ENCODE results near the gene ITGAX.
"Not testable (repeated sequence)": the region's sequence is repeated elsewhere in the genome, so short reads cannot be mapped to it uniquely, and the experiment has no call there.

Gene ITGAX

DNA sequence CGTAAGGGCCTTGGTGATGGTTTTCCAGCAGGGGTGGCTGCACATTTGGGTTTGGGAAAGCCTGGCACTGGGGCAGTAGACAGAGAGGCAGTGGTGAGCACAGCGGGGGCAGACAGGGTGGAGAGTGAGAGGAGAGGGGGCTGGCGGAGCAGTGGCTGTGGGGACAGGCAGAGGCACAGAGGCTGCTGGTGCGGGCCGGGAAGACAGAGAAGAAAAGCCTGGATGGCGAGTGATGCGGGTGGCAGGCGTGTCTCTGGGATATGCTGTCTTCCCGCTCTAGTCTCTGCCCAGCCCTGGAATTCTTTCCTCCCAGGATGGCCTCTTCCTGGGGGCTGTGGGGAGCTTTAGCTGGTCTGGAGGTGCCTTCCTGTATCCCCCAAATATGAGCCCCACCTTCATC is 55.1 kb downstream of the ITGAX start:
- DNase-seq (ENCODE audit: low spot score) = no peak

DNA sequence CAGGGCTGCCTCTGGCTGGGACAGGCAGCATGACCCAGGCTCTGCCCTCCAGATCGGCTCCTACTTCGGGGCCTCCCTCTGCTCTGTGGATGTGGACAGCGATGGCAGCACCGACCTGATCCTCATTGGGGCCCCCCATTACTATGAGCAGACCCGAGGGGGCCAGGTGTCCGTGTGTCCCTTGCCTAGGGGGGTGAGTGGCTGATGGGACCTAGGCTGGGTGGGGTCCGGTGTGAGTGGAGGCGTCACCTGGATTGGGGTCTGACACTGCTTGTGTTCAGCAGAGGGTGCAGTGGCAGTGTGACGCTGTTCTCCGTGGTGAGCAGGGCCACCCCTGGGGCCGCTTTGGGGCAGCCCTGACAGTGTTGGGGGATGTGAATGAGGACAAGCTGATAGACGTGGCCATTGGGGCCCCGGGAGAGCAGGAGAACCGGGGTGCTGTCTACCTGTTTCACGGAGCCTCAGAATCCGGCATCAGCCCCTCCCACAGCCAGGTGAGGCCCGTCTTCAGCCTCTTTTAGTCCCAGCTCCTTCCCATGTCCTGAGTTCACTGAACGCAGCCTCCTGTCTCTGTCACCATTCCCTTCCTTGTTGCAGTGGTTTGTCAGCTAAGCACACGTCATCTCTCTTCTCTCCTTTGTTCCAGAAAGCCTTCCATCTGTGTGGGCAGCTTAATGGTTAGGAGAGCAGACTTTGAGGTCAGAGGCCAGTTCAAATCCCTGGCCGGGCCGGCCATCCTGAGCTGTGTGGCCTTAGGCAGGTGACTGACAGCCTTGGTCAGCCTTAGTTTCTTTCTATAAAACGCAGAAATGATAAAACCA is 56.3 kb downstream of the ITGAX start:
- DNase-seq (ENCODE audit: low spot score) = no peak

DNA sequence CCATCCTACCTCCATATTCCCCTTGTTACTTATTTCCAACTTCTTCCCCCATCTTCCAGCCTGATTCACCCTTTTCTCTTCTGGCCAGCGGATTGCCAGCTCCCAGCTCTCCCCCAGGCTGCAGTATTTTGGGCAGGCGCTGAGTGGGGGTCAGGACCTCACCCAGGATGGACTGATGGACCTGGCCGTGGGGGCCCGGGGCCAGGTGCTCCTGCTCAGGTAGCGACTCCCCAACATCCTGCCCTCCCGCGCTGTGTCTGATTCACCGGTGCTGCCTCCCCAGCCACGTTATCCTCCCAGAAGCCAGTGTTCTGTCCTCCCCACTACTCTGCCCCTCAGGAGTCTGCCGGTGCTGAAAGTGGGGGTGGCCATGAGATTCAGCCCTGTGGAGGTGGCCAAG is 57.8 kb downstream of the ITGAX start:
- no peak for DNase-seq (ENCODE audit: low spot score)

DNA sequence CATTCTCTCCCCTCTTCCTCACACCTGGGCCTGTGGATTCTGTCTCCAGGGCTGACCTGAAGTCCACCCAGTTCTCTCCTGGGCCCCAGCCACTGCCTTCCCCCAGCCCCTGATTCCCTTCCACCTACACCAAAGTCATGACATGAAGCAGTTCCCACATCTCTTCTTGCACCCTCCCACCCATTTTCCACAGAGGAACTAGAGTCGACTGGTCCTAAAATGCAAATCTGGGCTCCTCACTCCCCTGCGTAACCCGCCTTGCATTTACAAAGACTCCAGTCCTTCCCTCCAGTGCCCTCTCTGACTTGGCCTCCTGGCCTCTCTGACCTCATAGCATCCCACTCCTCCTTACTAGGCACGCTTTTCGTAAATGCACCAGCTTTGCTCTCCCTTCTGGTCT is 58.4 kb downstream of the ITGAX start:
- DNase-seq (ENCODE audit: low spot score) = no peak

DNA sequence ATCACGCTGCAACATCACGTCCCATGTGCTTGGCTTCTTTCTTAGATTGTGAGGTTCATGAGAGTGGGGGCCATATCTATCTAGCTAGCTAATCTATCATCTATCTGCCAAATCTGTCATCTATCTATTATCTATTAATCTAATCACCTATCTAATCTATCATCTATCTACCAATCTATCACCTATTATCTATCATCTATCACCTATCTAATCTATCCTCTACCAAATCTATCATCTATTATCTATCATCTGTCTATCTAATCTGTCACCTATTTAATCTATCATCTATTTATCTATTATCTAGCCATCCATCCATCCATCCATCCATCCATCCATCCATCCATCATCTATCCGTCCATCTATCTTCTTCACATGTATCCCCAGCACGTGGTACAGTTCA is 59.0 kb downstream of the ITGAX start:
- no peak for DNase-seq (ENCODE audit: low spot score)

DNA sequence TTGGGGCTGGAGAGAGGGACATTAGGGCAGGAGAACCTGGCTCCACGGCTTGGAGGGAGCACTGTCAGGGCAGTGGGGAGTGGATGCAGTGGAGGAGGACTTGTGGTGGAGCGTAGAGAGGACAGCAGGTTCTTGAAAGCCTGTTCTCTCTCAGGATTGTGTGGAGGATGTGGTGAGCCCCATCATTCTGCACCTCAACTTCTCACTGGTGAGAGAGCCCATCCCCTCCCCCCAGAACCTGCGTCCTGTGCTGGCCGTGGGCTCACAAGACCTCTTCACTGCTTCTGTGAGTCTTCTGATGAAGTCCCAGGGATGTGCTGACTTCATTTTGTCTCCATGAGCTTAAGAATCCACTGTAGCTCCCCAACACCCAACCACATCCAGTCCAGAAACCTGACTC is 59.7 kb downstream of the ITGAX start:
- no peak for DNase-seq (ENCODE audit: low spot score)

DNA sequence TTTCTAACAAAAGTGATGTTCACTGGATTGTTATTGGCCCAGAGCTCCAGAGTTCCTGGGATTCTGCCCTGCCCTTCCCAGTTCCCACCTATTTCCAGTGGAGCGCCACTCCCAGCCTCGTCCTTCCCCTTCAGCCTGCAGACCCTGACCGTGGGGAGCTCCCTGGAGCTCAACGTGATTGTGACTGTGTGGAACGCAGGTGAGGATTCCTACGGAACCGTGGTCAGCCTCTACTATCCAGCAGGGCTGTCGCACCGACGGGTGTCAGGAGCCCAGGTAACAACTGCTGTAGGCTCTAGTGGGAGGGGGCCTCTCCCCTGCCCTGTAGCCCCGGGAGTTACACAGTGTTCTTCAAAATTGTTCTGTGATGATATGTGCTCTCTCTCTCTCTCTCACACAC is 61.4 kb downstream of the ITGAX start:
- no peak for DNase-seq (ENCODE audit: low spot score)

DNA sequence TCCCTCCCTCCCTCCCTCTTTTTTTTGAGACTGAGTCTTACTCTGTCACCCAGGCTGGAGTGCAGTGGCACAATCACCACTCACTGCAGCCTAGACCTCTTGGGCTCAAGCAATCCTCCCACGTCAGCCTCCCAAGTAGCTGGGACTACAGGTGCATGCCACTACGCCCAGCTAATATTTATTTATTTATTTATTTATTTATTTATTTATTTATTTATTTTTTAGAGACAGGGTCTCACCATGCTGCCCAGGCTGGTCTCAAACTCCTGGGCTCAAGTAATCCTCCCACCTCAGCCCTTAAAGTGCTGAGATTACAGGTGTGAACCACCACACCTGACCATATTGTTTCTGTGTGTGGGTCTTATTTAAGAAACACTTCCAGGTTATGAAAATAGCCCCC is 62.1 kb downstream of the ITGAX start:
- DNase-seq (ENCODE audit: low spot score) = not testable (repeated sequence)

DNA sequence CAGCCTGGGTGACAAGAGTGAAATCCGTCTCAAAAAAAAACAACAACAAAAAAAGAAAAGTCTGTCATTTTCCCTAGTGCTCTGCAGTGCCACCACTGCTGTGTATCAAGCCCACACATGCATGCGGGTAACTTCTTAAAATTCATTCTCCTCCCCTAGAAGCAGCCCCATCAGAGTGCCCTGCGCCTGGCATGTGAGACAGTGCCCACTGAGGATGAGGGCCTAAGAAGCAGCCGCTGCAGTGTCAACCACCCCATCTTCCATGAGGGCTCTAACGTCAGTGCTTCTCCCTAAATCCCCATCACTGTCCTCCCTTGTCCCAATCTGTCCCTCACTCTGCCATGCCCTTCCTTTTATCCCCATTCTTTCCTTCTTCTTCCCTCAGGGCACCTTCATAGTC is 62.9 kb downstream of the ITGAX start:
- DNase-seq (ENCODE audit: low spot score) = no peak

DNA sequence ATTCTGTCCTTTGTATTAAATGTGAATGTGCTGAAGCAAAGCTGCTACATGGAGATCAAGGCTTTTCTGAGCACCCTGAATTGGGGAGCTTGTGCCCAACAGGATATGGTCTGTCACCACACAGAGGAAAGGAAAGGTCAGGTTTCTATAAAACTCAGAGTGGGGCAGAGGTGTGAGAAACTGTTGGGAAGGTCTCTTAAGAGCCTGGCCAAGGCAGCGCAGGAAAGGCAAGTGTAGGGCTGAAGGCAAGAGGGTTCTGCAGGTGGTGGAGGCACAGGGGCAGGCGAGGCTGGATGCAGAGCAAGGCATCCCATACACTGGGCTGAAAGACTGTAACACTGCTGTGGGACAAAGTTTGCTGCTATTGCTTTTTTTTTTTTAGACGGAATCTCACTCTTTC is 65.1 kb downstream of the ITGAX start:
- DNase-seq (ENCODE audit: low spot score) = no peak

DNA sequence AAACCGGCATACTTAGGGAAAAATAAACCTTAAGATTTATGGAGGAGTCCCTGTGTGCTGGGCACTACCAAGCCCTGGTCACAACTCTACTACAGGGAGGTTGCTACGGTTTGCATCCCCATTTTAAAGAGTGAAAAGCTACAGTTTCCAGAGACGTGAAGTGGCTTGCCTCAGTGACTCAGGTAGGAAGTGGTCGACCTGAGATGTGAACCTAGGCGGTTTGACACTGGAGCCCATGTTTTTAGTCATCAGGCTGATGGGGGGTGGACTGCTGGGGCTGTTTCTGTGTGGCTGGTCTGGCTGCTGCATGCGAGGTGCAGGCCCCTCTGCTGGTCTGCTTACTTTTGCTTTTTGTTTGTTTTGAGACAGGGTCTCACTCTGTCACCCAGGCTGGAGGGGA is 66.6 kb downstream of the ITGAX start:
- DNase-seq (ENCODE audit: low spot score) = no peak

DNA sequence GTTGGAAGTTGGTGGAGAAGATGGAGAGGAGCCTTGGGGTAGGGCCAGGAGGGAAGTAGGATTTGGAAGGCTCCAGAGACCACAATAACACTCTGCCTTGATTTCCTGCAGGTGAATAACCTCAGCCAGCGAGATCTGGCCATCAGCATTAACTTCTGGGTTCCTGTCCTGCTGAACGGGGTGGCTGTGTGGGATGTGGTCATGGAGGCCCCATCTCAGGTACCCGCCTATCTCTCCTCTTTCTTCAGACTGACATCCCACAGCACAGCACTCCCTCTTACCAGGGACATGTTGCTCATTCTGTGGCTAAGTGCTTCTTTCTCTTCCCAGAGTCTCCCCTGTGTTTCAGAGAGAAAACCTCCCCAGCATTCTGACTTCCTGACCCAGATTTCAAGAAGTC is 68.3 kb downstream of the ITGAX start:
- no peak for DNase-seq (ENCODE audit: low spot score)

DNA sequence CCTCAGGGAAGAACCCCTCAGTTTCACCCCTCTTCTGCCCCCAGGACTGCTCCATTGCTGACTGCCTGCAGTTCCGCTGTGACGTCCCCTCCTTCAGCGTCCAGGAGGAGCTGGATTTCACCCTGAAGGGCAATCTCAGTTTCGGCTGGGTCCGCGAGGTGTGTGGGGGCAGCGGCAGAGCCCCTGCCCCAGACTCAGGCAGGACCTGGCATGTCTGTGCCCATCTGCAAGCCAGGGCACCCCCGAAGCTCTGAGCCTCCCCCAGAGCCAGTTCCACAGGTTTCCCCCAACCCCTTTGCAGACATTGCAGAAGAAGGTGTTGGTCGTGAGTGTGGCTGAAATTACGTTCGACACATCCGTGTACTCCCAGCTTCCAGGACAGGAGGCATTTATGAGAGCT is 68.8 kb downstream of the ITGAX start:
- no peak for DNase-seq (ENCODE audit: low spot score)

DNA sequence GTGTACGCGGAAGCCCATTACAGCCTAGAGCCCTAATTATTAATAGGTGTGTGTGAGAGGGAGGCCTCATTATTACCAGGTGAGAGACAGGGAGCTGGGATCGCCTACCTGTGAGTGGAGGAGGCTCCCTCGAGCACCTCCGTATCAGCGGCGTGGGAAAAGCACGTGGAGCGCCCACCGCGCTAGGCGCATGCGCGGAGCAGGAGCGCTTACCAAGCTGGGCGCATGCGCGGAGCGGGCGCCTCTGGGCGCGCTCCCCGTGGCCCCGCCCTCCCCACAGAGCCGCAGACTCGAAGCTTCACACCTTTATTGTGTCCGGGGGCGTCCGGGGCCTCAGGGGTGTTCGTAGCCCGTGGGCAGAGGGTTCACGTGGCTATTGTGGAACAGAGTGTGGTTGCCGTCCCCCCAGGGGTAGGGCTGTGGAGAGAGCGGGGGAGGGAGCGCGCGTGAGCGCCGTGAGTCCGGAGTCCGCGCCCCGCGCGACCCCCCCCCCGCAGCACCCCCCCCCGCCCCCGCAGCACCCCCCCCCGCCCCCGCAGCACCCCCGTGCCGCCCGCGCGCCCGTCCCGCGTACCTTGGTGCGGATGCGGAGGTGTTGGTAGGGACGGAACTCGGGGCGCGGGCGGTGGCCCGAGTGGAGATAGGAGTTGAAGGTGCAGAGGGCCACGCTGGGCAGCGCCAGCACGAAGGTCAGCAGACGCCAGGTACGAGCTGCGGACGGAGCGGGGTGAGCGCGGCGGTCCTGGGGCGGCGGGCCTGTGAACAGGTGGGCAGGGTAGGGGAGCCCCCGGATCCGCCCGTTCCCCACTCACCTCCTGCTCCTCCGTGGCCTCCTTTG is 72.7 kb downstream of the ITGAX start:
- DNase-seq (ENCODE audit: low spot score) = no peak

DNA sequence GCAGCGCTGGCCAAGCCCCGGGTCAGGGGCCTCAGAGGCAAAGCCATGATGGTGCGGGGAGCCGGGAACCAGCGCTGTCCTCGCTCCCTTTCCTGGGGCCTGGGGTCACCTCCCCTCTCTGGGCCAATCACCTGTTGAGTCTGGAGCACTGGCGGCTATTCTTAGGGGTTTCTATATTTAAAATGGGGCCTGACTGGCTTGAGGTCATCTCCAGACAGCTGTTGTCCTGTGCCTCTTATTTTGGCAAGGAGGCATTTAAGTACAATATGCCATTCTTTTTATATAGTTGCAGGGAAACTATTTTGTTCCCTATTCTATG is 73.3 kb downstream of the ITGAX start, which contains the start of gene COX6A2:
Gene COX6A2 (minus strand): TSS at position 82 of the 319 bp plus-strand sequence. CDS start 35 bp downstream, at position 47.
- no peak for DNase-seq (ENCODE audit: low spot score)

DNA sequence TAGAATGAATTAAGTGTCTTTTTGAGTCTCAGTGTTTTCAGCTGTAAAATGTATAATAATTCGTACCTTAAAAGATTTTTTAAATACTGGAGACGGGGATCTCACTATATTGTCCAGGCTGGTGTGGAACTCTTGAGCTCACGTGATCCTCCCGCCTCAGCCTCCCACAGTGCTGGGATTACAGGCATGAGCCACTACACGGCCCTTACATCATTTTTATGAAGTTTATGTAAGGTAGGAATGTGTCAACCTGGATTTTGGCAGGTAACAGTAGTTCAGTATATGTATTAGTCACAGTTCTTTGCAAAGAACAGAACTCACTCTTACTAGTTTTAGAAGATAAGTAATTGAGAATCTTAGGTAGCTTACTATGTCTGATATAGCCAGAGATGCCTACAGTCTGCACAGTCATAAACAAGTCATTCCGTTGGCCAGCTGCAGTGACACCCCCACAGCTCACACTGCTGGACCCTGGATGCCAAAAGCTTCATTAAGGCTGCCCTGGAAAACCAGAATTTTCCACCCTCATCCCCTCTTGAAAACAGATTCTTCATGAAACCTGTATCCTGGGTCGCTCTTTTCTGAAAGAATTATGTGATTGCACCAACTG is 73.8 kb downstream of the ITGAX start:
- no peak for DNase-seq (ENCODE audit: low spot score)

DNA sequence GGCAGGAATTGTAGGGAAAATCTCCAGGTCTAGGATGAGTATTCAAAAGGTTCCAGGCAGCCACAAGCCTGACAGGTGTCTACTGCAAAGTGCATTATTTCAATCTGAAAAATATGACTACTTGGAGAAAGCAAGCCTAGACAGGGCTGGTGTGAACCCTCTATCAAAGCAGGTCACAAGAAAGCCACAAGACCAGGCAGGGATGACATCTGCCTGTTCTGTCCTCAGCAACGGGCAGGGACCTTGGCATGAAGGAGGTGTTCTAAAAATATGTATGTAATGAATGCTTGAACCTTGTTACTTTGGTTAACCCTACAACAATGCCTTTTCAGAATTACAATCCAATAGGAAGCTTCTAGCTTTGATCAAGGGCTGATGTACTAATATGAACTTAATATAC is 74.3 kb downstream of the ITGAX start:
- DNase-seq (ENCODE audit: low spot score) = no peak

DNA sequence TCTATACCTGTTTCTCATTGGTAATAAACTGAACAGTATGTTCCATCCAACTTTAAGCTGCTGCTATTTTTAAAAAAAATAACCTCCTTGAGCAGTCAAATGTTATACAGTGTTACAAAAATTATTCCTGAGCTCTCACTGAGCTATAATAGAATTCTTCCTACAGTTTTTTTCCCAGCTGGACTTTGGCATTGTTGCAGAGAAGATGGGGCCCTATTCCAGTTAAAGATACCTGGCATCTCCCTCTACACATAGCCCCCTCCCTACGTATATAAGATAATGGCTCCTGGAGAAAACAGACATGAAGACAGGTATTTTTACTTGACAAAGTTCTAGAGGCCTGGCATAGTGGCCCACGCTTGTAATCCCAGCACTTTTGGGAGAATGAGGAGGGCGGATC is 74.8 kb downstream of the ITGAX start:
- no peak for DNase-seq (ENCODE audit: low spot score)

DNA sequence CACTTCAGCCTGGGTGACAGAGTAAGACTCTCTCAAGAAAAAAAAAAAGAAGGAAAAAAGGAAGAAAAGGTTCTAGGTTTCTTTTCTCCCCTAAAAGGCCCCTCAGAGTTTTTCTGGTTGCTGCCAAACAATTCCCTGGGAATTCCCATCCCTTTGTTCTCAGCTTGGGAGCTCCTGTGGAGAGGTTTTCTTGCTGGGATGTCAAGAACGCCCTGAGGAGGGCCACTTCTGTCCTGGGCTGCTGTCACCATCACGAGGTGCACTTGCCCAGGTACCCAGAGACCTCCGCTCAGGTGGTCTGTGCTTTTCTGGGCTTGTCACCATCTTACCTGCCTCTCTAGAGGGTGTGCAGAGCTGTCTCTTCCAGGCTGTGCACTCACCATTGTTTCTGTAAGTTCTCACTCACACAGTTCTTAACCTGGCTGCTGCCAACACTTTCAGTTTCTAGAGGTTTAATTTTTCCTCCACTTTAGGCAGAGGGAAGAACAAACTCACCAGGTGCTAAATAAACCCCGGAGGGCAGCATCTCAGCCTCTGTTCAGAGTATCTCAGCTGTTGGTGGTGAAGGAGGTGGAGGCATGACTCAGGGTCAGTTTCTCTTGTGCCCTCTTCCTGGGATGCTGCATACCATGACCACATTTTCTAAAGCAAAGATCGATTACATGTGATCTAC is 75.5 kb downstream of the ITGAX start:
- DNase-seq (ENCODE audit: low spot score) = no peak

Measured in LoVo (cell line).